HUES48 (cell line): Measurements from ENCODE around the gene OR51L1.

ENCODE experiments used
- H3K27ac ChIP-seq: one replicate; pipeline ENCODE4 v1.7.0; 2013; ENCODE audit warnings: low read depth, low read length, inconsistent platforms
- H3K27me3 ChIP-seq: 2 replicates; pipeline ENCODE4 v1.6.1; 2013; ENCODE audit warnings: mild to moderate bottlenecking, low read length; ENCODE audit not compliant: control insufficient read depth, insufficient read depth
- H3K36me3 ChIP-seq: 2 replicates; pipeline ENCODE4 v1.6.1; 2013; ENCODE audit warnings: low read length; ENCODE audit not compliant: control insufficient read depth, insufficient read depth
- H3K4me1 ChIP-seq: 2 replicates; pipeline ENCODE4 v1.6.1; 2013; ENCODE audit warnings: mild to moderate bottlenecking, low read length; ENCODE audit not compliant: control insufficient read depth, insufficient read depth
- H3K4me3 ChIP-seq: 2 replicates; pipeline ENCODE4 v1.5.1; 2013; ENCODE audit warnings: mild to moderate bottlenecking, low read depth, low read length
- H3K9ac ChIP-seq: 2 replicates; pipeline ENCODE4 v1.6.1; 2013; ENCODE audit warnings: mild to moderate bottlenecking, low read depth, low read length, moderate library complexity
- H3K9me3 ChIP-seq: 2 replicates; pipeline ENCODE4 v1.6.1; 2013; ENCODE audit warnings: low read length; ENCODE audit not compliant: control insufficient read depth, insufficient read depth

OR51L1 gene

GRCh38 chr11:5046226-5046625 is 51.6 kb downstream of the OR51L1 start, which contains the start of gene OR52J3:
Gene OR52J3 (plus strand): TSS chr11:5046526. CDS start chr11:5046526, 0 bp downstream.
- Histone ChIP-seq H3K9me3 (no peaks in the 10 kb centered on the region), H3K4me1 (no peaks in the 10 kb centered on the region), H3K9ac (no peak within 1 kb of the TSS), H3K36me3 (no peaks in the 10 kb centered on the region), H3K4me3 (no peak within 1 kb of the TSS), H3K27me3 (no peaks in the 10 kb centered on the region), H3K27ac (no peak within 1 kb of the TSS)

GRCh38 chr11:5046754-5047330 is 52.2 kb downstream of the OR51L1 start:
- Histone ChIP-seq H3K9ac (no peak overlapping the region), H3K4me1 (no peaks in the 10 kb centered on the region), H3K36me3 (no peaks in the 10 kb centered on the region), H3K27ac (no peak overlapping the region), H3K4me3 (no peak overlapping the region), H3K9me3 (no peaks in the 10 kb centered on the region), H3K27me3 (no peaks in the 10 kb centered on the region)
